NCI-H2029 (cell line): ENCODE data around the gene EXOSC2.

ENCODE experiments used
- DNase-seq: peaks from one replicate; lab custom pipeline; 2025; lab: John Stamatoyannopoulos, UW

The EXOSC2 gene

DNA sequence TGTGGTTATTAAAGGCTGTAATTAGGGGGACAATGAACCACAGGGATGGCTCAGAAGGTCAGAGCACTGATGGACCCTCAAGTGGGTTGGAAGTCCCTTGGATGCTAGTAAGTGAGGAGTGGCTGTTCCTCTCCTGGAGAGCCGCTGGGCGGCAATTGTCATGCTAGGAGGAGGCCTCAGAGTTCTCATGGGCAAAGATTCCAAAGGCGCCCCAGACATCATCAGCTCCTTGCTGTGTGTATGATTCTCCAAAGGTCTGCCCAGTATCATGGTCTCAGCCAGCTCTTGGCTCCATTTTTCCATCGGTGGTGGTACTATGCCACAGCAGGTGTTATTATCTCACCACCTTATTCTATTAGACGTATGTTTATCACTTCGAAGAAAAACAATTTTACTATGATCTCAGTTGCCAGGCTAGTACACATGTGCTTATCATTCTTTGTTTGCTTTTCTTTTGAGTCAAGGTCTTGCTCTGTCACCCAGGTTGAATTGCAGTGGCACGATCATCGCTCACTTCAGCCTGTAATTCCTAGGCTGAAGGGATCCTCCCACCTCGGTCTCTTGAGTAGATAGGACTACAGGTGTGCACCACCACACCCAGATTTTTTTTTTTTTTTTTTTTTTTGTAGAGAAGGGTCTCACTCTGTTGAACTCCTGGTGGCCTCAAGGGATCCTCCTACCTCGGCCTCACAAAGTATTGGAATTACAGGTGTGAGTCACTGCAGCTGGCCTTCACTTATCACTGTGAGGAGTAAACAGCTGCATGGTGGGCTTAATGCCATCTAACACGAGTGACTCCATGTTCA is 46.8 kb downstream of the EXOSC2 start:
- peak; percentile 39 for DNase-seq

DNA sequence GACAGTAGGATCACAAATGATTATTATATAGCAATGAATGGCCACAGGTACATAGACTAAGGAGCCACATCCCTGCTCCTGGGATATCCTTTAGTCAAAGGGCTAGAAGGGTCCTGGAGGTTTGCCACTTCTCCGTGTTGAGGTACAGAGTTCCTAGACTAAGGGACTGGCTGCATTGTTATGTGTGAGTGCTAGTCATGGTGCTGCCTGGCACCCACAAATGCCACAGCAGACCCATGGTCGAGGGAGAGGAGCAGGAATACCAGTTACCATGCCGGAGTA is 47.4 kb downstream of the EXOSC2 start:
- DNase-seq, result no peak

DNA sequence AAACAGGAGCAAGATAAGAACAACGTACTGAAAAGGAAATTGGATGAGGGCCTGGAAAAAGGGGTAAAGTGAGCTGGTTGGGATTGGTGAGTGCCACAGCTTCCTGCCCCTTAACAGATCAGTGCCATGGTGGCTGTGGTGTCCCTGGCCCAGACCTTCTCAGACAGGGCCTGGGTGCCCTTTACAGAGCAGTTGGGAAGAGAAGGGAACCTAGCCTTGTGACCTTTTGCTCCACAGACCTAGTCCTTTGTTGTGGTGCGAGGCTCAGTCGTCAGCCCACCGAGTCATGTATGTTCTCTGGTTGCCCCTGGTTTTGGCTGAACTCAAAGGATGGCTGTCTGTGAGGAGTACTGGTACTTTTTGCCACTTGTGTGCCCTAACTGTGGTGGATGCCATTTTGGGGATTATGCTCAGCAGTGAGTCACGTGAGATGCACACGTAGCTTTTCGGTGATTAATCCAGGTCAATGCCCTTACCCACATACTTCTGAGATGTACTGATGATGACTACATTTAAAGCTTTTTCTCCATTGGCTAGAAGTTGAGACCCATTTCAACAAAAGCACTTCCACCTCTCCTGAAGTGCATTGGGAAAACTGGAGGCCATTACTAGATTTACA is 48.4 kb downstream of the EXOSC2 start:
- DNase-seq, result no peak

DNA sequence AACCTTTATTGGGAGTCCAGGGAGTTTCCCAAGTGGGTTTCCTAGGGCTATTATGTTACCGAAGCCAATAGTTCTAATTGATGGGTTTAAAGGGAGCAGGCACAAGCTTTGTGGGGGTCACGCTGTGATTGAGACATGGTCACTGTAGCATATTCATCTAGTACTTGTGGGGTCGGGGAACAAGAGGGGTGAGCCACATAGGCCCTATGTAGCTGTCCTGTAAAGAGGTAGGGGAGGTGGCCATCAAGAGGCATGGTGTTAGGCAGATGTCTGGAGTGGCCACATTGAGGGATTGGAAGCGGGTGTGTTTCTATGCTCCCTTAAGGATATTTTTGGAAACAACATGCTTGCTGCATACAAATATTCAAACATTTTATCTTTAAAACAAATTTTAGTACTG is 50.1 kb downstream of the EXOSC2 start:
- DNase-seq, result no peak

DNA sequence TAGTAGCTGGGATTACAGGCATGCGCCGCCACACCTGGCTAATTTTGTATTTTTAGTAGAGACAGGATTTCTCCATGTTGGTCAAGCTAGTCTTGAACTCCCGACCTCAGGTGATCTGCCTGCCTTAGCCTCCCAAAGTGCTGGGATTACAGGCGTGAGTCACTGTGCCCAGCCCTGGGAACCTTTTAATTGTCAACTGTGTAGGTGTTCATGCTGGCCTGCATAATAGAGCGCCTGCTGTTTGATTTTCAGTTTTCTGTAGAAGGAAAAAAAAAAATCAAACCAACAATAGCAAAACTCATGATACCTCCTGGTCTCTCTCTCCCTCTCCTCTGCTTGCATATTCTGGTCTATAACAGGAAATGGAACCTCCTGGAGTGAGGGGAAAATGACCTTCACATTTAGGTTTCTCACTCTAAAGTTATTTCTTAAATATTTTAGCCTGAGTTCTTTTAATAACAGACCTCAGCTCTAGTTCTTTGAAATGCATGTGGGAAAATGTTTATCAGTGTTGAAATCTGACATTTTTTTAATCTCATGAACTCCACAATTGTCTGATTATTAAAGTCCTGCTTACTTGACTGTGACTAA is 51.7 kb downstream of the EXOSC2 start:
- no peak for DNase-seq

DNA sequence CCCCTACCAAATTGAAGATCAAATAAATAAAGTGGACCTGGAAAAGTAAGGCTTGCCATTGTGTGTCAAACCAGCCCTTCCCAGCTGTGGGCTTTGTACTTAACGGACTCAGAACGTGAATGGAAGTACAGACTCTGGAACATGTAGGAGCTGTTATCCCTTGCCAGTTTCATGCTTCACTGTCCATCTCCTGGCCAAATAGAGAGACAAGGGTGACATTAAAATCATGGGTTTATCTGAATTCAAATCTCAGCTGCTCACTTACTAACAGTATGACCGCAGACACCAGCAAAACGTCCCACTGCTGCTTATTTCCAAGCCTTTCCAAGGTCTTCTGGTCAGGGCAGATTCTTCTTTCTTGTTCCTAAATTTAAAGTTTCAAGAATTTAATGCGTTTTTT is 52.2 kb downstream of the EXOSC2 start:
- DNase-seq, result no peak

DNA sequence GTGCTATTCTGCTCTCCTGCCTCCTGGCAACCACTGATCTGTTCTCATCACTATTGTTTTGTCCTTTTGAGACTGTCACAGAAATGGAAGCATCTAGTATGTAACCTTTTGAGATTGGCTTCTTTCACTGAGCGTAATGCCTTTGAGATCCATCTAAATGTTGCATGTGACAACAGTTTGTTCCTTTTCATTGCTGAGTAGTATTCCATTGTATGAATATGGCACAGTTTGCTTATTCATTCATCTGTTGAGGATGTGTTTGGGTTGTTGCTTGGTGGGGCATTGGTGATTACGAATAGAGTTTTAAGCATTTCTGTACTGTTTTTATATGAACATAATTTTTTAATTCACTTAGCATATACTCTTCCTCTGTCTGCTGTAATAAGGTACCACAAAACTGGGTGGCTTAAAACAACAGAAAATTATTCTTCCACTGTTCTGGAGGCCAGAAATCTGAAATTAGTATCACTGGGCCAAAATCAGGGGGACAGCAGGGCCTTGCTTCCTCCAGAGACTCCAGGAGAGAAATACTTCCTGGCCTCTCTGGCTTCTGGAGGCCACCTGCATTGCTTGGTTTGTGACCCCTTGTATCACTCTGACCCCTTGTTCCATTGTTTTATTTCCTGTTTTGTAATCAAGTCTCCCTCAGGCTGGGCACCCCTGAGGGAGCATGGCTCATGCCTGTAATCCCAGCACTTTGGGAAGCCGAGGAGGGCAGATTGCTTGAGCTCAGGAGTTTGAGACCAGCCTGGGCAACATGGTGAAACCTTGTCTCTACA is 53.0 kb downstream of the EXOSC2 start:
- no peak for DNase-seq

DNA sequence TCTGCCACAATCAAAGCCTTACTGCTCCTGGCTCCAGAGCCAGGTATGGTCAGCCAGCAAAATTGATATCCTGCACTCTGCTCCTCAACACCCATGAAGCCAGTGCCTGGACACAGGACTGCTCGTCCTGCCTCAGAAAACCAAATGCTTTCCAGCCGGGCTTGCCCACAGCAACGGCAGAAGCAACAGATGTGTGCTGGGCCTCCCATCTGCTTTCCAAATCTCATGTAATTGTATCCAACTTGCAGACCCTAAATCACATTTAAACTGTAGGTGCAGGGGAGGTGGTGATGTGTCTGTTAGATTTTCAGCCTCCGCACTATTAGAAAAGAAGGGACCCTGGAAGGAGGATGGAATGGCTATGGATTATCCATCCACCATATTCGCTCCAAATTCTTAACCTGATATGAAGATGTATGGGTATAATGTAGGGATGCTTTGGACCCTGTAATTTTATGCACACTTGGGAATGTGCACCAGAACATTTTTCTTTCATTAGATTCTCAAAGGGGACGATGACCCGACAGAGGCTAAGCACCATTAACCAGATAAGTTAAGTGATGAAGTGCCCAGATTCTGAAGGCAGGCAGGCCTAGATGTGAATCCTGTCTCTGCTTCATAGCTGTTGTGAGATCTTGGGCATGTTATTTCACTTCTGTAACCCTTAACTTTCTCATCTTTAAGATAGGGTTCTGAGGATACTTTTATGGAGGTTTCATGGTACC is 58.2 kb downstream of the EXOSC2 start:
- DNase-seq, result no peak
